ENCODE results near the gene TEKT2.

Gene TEKT2

DNA sequence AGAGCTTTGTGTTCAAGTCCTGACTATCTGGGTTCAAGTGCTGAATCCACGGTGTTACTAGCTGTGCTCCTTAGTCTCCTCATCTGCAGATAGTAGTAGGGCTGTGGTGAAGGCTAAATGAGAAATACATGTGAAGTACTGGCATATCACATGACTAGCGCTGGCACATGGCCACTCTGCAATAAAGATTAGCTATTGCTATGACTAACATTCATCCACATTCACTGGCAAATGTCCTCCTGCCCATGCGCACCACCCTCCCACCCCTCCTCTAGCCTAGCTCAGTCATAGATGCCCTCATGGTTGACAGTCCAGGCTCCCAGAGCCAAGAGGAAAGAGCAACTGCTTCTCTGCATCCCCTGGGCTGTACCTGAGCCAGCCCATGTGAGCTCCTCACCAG is 49.6 kb downstream of the TEKT2 start:
- DNase-seq, result no peak

DNA sequence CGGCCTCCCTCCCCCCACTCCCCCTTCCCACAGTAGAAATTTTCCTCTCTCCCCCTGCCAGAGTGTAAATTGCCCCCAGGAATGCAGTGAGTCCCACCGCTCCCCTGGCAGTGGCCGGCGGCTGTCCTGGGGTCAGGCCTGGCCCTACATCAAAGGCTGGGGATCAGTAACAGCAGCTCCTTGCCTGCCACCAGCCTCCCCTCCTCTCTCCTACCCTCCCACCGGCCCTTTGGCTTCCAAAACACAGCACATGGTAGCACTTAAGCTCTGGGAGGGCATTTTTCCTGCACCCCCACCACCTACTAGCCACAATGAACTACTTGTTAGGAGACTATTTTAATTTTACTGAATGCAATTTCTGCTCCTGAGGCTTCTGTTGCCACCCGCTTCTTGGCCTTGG is 50.1 kb downstream of the TEKT2 start:
- no peak for DNase-seq

DNA sequence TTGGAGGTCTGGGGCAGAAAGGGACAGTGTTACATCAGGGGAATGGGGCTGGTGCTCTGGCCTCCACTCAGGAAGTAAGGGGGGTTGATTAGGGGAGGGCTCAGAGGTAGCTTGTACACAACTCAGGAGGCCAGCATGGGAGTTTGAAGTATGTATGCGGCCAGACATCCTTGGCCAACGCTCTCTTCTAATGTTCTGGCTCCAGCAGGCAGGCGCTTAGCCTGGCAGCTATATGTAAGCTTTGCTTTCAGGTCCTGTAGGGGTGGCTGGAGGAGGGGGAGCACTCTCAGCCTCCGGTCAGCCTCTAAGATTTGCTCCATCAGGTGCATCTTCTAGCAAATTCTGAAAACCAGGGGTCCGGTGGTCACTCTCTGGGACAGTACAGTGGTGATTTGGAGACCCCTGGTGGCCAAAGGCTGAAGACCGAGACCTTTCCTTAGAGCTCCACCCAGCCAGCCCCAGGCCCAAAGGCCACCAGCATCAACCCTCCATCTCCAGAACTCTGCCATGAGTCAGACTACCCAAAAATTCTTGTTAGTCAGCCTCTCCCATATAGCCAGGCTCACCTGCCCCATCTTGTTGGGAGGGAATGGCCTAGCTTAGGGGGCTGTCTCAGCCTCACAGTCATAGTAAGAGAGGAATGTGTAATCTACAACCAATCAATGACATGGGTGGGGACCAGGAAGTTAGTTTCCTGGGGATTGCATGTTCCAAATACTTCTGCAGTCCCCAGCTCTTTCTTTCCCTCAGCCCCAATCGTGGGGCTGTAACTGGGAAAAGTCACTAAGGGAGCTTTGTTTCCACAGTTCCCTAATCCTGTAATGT is 50.8 kb downstream of the TEKT2 start:
- no peak for DNase-seq

DNA sequence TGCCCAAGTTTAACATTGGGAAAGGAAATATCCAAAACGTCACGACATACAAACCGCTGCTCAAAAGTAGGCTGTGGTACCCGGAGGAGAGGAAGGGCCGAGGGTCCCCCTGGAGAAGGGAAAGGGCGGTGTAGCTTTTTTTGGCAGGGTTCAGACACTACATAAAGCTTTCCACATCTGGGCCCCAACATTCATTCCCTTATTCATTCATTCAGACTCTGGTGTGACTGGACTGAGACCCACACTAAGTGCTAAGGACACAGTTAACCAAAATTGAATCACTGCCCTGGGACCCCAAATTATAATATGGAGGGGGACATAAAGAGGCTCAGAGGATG is 51.4 kb downstream of the TEKT2 start:
- no peak for DNase-seq

DNA sequence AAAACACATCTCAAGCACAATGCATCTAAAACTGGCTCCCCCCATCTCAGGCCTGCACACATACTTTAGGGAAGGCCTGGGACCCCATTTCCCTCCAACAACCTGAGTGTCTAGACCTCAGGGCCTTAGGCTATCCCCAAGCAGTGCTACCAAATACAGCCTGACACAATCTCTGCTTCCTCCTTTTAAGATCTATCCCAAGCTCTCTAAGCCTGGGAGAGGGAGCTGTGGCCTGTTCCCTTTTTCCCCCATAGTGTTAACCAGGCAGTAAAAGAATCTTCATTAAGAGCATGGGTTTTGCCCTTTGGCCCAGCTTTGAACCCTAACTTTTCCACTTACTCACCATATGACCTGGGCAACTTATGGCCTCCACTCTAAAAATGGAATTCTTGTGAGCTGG is 51.9 kb downstream of the TEKT2 start:
- DNase-seq, result no peak

DNA sequence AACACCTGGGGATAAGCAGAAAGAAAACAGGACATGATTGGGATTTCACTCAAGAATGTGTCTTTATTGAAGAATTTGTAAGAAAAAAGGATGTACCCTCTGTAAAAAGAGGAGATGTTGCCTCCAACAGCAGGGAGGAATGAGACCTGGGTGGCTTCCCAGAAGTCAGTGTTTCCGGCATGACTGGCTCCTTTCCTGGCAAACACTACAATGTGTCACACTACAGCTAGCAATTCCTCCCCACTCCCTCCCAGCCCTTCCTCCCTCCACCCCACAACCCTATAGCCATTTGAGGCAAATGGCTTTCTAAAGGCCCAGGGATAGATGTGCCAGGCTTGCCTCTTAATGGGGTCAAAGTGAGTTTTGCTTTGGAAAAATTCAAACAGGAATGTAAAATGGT is 52.6 kb downstream of the TEKT2 start:
- no peak for DNase-seq

DNA sequence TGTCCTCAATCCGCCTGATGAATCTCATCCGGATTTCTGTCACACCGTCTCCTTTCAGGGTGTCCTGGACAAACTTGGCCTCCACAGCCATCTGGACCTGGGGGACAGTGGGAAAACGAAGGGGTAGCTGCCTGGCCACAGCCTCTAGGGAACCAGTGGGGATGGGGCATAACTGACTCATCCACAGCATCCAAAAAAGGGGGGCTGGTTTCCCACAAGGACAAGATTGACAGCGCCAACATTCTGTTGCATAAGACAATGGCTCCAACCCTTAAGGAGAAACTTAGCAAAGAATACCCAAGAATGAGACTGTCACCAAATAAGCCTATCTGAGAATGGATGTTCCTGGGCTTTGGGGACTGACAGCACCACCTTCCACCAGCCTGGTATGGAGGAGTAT is 53.3 kb downstream of the TEKT2 start:
- no peak for DNase-seq

DNA sequence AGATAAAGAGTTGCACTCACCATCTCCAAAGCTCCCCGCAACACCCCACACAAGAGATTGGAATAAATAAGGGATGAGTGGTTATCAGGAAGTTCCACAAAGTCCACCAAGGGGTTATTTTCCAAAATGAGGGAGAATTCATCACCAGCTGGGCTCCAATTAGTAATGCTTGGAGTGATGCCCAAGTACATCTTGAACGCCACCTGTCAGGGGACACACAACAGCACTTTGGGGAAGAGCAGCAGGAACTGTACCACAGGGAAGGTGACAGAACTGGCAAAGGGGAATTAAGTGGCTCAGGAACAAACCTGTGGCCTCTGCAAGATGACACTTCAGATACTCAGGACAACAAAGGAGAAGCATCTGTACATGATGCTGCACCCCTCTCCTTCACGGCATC is 53.9 kb downstream of the TEKT2 start:
- no peak for DNase-seq

All from activated T-cell treated with anti-CD3 and anti-CD28 coated beads for 4 hours (primary cell).